ENCODE results near the gene CFAP100.

CFAP100 gene

GRCh38 chr3:126483321-126483761, 88.6 kb downstream of the CFAP100 start:
- no peak for DNase-seq

- DNase-seq, result no peak
Observed at GRCh38 chr3:126484148-126484547, 89.4 kb downstream of the CFAP100 start.

GRCh38 chr3:126484662-126485061, 90.0 kb downstream of the CFAP100 start:
- no peak for DNase-seq

- DNase-seq, result no peak
Observed at GRCh38 chr3:126485176-126485897, 90.6 kb downstream of the CFAP100 start.

GRCh38 chr3:126485956-126486355, 91.2 kb downstream of the CFAP100 start:
- no peak for DNase-seq
